ENCODE results near the gene FHL2. TPM values are rescaled to one million over a fixed set of nuclear protein-coding genes. Genes with fewer than 3 reads are reported as not detected.

FHL2 gene
- total and polyA plus RNA-seq, 2 of the 13 experiments (the other 11 are each of a cell fraction or from before 2014, with no cell fraction given) = 1.9 to 74.8 TPM

GRCh38 chr2:105328281-105329196 is 70.3 kb downstream of the FHL2 start (continued):
- TF ChIP-seq MEIS2 (CRISPR knock-in tag; IDR thresholded peaks at IDR 0.05) = no peak; the same call in 1 of the 2 replicates

- CTCF ChIA-PET (ENCODE audit: low intra/inter-chr PET ratio, low total read pairs) = no interaction called here
- TSS peak; percentile 44 for BruUV-seq (replicated peaks)
- intact Hi-C loops (cut with micrococcal nuclease; ENCODE audit: unreplicated experiment) = loop anchor here (1.0 kb wide), 1 partner anchor 10 kb away; the partner anchor contains the start of gene C2orf49
- DNase-seq (ENCODE audit: low spot score) (no peak), FAIRE-seq (no peak), ATAC-seq (no peak)
- Histone ChIP-seq H3K27ac (ENCODE audit: extremely low read length, insufficient read depth, low read length) (peak overlapping the region; percentile 81), H3K4me3 (replicated peaks in 1 of 3; ENCODE audit: insufficient read depth in 1 of 3, low read depth in 2 of 3, low read length in 3 of 3) (peak overlapping the region in 1 of 3 experiments; percentile 78; a peak in 2 of 6 replicates), H3K4me2 (ENCODE audit: low read depth, low read length) (peak overlapping the region; percentile 100), H4K20me1 (ENCODE audit: insufficient read depth, low read length) (no peaks in the 10 kb centered on the region), H2AFZ (ENCODE audit: low read length) (no peak overlapping the region), H3K9me3 (ENCODE audit: low read length) (no peaks in the 10 kb centered on the region), H3K4me1 (ENCODE audit: insufficient read depth, low read length) (peaks cover 47% of the 10 kb centered on the region), H3K9ac (ENCODE audit: insufficient read depth, low read depth, low read length) (no peak overlapping the region), H3K27me3 (ENCODE audit: control insufficient read depth in 1 of 2, insufficient read depth in 2 of 2, low read length in 2 of 2) (no peaks in the 10 kb centered on the region; a peak in 1 of 5 replicates), H3K79me2 (ENCODE audit: insufficient read depth, low read length) (peaks cover 76% of the 10 kb centered on the region), H3K36me3 (replicated peaks in 1 of 2; ENCODE audit: control insufficient read depth in 1 of 2, insufficient read depth in 2 of 2, low read length in 2 of 2) (peaks cover 7 to 28% of the 10 kb centered on the region in 2 experiments)
- POLR2A ChIA-PET = interaction anchor here (3.3 kb wide), 1 partner anchor 12 kb away, joined by 43 read pairs; the partner anchor contains the start of gene C2orf49
- TF ChIP-seq RXRB (CRISPR knock-in tag; IDR thresholded peaks at IDR 0.05; ENCODE audit: borderline replicate concordance) = 0 out of 2 replicates have a peak, but pooled peaks have one; percentile 22
- TF ChIP-seq SMYD3 (CRISPR knock-in tag; IDR thresholded peaks at IDR 0.05) = no peak
- TF ChIP-seq PPARG (CRISPR knock-in tag; conservative IDR thresholded peaks at IDR 0.05) = 0 out of 2 replicates have a peak, but pooled peaks have one; percentile 64
- peak in 1 of 2 experiments; percentile 14; a peak in 1 of 4 replicates for TF ChIP-seq MAFK (conservative IDR thresholded peaks at IDR 0.05 in 1 of 2, IDR thresholded peaks at IDR 0.05 in 1 of 2; ENCODE audit: low read length in 2 of 2)
- no peak for TF ChIP-seq ZMAT3 (CRISPR knock-in tag; conservative IDR thresholded peaks at IDR 0.05)
- peak; percentile 38; the same call in 1 of the 2 replicates for TF ChIP-seq CEBPB (IDR thresholded peaks at IDR 0.05; ENCODE audit: borderline replicate concordance, low read depth, low read length)
- TF ChIP-seq PHF5A (CRISPR knock-in tag; IDR thresholded peaks at IDR 0.05; ENCODE audit: low read depth, unreplicated experiment) = no peak
- in situ Hi-C loops (cut with HindIII; ENCODE audit: extremely low pct_ligation_motif_present, low pct_unique_long_range_greater_than_20kb) = loop anchor here (25.0 kb wide), 1 partner anchor 860 kb away; the partner anchor contains the start of gene UXS1
- 84% methylated on average over 2 of the region's 2 CpGs for WGBS (ENCODE audit: low lambda C conversion rate)
Observed at GRCh38 chr2:105327690-105328089, 71.2 kb downstream of the FHL2 start.

All from HepG2 (cell line).